Measurements from ENCODE around the gene PLA2G4A. TPM values are rescaled to one million over a fixed set of nuclear protein-coding genes. Genes with fewer than 3 reads are reported as not detected.

PLA2G4A gene
- total RNA-seq, 6 experiments from 2014 or later = 0.25 to 0.90 (median 0.45) TPM

DNA sequence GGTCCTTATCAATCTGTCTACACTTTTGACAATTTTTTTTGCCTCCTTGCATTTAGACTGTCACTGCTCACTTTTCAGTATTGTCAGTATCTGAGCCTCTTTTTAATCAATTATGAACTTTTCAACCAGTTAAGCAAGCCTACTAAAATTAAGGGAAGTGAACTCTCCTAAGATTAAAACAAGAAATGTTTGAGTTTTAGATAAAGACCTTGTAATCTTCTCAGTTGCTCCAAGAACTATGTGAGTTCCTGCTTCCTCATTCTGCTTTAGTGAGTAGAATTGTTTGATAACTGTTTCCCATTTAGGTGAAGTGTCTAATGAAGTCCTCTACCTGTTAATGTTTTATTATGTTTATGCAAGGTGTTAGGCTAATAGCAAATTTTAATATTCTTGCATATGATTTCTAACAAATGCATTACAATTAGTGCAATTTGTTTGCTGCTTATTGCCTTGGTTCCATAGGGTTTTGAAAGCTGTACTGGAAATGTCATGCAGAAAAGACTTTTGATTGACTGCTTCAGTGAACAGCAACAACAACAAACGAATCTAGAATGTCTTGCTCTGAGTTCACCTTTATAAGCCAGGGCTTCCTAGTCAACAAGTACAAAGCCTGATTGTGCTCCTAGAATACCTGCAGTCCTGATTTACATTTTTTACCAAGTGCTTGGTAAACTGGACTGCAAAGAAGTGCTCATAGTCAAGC, 40.9 kb downstream of the PLA2G4A start:
- Mint-ChIP-seq H3K36me3 (ENCODE audit: low read depth) (no peaks in the 10 kb centered on the region), H3K27me3 (ENCODE audit: insufficient read depth) (no peaks in the 10 kb centered on the region; the same call in 1 of the 2 replicates), H3K9me3 (no peaks in the 10 kb centered on the region), H3K4me3 (no peak overlapping the region), H3K27ac (no peak overlapping the region), H3K4me1 (ENCODE audit: low read depth) (no peaks in the 10 kb centered on the region)
- DNase-seq = no peak
- TF ChIP-seq, protein P1, sequence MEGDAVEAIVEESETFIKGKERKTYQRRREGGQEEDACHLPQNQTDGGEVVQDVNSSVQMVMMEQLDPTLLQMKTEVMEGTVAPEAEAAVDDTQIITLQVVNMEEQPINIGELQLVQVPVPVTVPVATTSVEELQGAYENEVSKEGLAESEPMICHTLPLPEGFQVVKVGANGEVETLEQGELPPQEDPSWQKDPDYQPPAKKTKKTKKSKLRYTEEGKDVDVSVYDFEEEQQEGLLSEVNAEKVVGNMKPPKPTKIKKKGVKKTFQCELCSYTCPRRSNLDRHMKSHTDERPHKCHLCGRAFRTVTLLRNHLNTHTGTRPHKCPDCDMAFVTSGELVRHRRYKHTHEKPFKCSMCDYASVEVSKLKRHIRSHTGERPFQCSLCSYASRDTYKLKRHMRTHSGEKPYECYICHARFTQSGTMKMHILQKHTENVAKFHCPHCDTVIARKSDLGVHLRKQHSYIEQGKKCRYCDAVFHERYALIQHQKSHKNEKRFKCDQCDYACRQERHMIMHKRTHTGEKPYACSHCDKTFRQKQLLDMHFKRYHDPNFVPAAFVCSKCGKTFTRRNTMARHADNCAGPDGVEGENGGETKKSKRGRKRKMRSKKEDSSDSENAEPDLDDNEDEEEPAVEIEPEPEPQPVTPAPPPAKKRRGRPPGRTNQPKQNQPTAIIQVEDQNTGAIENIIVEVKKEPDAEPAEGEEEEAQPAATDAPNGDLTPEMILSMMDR (IDR thresholded peaks at IDR 0.05) = no peak

DNA sequence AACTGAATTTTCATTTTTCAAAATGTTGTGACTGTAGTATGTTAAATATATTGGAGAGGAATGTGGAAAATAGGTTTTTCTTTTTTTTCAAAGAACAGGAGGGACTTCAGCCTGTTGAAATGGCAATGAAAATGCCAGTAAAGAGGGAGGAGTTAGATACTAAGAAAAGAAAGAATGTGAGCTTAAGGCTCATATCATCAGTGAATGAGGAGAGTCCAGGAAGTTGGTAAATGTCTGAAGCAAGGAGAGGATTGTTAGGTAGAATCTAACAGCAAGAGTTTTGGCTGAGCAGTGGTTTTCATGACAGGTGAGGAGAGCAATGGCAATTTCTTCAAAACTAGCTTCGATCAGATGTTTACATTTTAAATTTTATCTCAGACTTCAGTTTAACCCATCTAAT, 43.0 kb downstream of the PLA2G4A start:
- Mint-ChIP-seq H3K4me3 (no peak overlapping the region), H3K27ac (no peak overlapping the region), H3K4me1 (ENCODE audit: low read depth) (no peaks in the 10 kb centered on the region), H3K36me3 (ENCODE audit: low read depth) (no peaks in the 10 kb centered on the region), H3K27me3 (ENCODE audit: insufficient read depth) (no peaks in the 10 kb centered on the region; the same call in 1 of the 2 replicates), H3K9me3 (no peaks in the 10 kb centered on the region)
- TF ChIP-seq, protein P1 (IDR thresholded peaks at IDR 0.05) = no peak
- no peak for DNase-seq

DNA sequence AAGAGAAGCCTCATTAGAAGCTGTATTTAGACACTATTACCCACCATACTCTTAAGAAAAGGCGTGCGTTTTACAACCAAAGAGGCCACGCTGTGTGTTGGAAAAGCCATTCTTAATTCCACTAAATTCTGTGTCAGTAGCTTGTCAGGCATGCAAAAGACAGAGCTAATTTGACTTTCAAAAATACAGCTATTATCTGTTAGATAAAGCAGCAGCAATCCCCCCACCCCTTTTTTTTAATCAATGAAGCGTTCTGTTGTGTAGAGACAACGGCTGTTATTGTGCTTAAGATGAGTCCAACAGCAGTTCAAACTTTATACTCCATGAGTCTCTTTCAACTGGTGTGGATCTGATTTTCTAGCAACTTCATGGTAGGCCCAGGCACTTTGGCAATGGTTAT, 43.5 kb downstream of the PLA2G4A start:
- DNase-seq = no peak
- Mint-ChIP-seq H3K27me3 (ENCODE audit: insufficient read depth) (no peaks in the 10 kb centered on the region; the same call in 1 of the 2 replicates), H3K27ac (no peak overlapping the region), H3K4me1 (ENCODE audit: low read depth) (no peaks in the 10 kb centered on the region), H3K9me3 (no peaks in the 10 kb centered on the region), H3K4me3 (no peak overlapping the region), H3K36me3 (ENCODE audit: low read depth) (no peaks in the 10 kb centered on the region)
- TF ChIP-seq, protein P1 (IDR thresholded peaks at IDR 0.05) = no peak

DNA sequence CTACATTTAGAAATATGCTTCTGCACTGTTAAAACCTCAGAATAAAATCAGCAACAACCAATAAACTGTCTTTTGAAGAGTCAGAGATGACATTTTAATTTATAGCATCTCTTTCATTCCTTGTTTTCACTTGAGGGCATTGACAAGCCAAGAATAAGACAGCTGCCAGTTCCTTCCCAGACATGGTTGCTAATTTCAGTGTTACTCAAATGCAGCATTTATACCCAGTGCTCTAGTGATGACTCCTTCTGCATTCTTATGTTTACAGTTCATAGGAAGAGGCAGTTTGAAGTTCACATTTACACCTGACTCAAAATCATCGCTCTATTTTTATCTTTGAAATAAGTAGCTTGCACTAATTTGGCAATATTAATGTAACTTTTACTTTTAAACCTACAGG, 44.9 kb downstream of the PLA2G4A start:
- Mint-ChIP-seq H3K36me3 (ENCODE audit: low read depth) (no peaks in the 10 kb centered on the region), H3K4me1 (ENCODE audit: low read depth) (no peaks in the 10 kb centered on the region)

DNA sequence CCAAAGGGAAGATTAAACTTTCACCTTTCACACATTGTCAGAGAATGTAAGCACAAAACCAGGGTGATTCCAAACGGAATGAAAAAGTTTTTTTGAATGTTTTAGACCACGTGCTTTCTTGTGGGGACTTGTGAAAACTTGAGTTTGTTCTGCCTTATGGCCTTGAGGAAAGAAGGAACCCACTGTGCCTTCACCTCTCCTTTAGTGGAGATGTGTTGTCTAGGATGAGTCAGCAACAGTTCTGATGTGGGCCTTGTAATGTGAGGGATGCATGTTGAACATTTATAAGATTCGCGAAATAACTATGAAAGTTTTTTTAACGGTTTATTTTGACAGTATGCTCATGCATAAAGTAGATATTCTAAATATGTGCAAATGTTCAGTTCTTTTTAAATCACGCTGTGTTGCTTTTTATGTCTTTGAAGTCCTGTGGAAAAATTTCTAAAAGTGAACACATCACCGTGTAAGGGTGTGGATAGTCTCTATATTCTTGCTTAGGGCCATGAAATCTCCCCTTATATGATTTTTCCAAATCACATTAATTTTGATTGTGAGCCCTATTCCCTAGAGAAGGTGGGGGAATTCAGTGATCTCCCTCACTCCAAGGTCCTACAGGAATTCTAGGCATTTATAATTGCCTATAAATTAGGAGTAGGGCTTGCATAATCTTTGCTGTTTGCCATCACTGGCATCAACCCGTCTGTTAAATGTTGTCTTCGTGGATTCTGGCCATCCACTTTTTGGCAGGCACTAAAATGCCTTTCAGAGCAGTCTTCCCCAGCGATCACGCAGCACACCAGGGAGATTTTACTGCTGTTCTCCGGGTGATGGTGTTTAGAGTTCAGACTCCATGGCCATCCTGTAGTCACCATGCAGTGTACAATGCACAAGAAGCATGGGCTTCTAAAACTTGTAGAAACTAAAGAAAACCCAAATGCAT, 47.4 kb downstream of the PLA2G4A start:
- H3K9me3 Mint-ChIP-seq = no peaks in the 10 kb centered on the region
- no peaks in the 10 kb centered on the region for H3K36me3 Mint-ChIP-seq (ENCODE audit: low read depth)
- no peak for DNase-seq

More for the DNA sequence above, 44.9 kb downstream of the PLA2G4A start:
- DNase-seq = no peak
- Mint-ChIP-seq H3K27me3 (ENCODE audit: insufficient read depth) (no peaks in the 10 kb centered on the region; the same call in 1 of the 2 replicates), H3K4me3 (no peak overlapping the region), H3K27ac (no peak overlapping the region), H3K9me3 (no peaks in the 10 kb centered on the region)
- TF ChIP-seq, protein P1 (IDR thresholded peaks at IDR 0.05) = no peak

More for the DNA sequence above, 47.4 kb downstream of the PLA2G4A start:
- TF ChIP-seq, protein P1 (IDR thresholded peaks at IDR 0.05) = no peak
- Mint-ChIP-seq H3K27me3 (ENCODE audit: insufficient read depth) (no peaks in the 10 kb centered on the region; the same call in 1 of the 2 replicates), H3K4me3 (no peak overlapping the region), H3K4me1 (ENCODE audit: low read depth) (no peaks in the 10 kb centered on the region), H3K27ac (no peak overlapping the region)

Data from HFFc6 (cell line).